Measurements from ENCODE around the gene IFIH1.

The IFIH1 gene

DNA sequence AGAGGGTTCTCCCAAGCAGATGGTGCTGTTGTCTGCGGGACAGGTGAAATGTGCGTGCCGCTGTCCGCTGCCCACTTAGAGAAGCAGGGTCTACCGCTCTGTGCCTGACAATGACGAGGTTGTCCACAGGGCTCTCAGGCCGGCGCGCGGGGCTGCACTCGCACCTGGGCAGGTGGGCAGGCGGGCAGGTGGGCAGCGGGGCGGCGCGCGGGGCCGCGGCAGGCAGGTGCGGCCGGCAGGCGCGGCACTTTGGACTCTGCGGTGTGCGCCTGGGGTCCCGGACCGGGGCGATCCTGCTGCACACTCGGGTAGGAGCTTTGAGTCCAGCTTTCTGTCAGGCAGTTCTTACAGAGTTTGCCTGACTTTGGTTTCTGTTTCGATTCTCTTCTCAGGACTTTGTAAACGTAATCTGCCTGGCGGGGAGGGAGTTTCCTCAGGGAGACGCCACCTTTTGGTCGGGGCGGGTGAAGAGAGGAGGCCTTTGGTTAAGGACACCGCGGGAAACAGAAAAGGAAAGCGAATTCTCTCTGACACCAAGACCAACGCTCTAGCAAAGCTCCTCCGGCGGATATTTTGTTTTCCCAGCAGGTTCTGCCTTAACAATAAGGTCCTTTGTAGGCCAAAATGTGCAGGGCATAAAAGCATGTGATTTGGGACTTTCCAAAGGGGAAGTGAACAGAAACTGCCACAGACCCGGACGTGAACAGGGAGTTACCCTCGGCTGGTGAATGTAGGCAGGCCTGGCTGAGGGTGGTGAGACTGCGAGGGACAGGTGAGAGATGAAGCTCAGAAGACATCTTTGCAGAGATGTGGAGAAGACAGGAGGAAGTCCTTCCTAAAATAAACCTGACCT lies at the start of gene IFIH1:
IFIH1 (minus strand) TSS at position 357 of the 853 bp plus-strand sequence. CDS start 377 bp downstream, outside the sequence.
- peak within 1 kb of the TSS; percentile 75 for H3K4me3 ChIP-seq (ENCODE audit: low read depth, low read length)
- H3K36me3 ChIP-seq (ENCODE audit: control insufficient read depth, insufficient read depth, low read length), result no peaks in the 10 kb centered on the region
- peak within 1 kb of the TSS; percentile 26 for H3K9ac ChIP-seq (ENCODE audit: low read depth, low read length)
- H3K27me3 ChIP-seq (ENCODE audit: control insufficient read depth, insufficient read depth, low read length), result peaks cover 26% of the 10 kb centered on the region
- no peak within 1 kb of the TSS for H3K27ac ChIP-seq (ENCODE audit: low read depth, low read length)
- H3K4me1 ChIP-seq (ENCODE audit: control insufficient read depth, insufficient read depth, low read length), result peaks cover 26% of the 10 kb centered on the region
- H3K9me3 ChIP-seq (ENCODE audit: control insufficient read depth, insufficient read depth, low read length), result no peaks in the 10 kb centered on the region

DNA sequence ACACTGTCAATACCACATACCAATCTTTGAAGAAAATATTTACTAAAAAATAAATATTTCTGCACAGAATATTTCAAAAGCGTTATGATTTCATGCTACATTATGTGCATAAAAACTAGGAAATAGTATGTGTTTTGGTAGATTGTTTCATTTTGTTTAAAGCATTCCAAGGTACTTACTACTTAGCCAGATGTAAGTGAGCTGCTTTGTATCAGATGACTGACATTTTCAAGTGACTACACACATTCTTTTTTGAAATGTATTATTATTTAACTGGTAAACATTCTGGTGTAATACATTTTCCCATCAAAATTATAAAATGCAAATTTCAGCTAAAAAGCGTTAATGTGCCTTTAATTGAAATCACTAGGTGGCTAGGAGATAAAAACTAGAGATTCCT lies 46.9 kb upstream of the IFIH1 start:
- no peaks in the 10 kb centered on the region for H3K36me3 ChIP-seq (ENCODE audit: control insufficient read depth, insufficient read depth, low read length)
- H3K9ac ChIP-seq (ENCODE audit: low read depth, low read length), result no peak overlapping the region
- H3K9me3 ChIP-seq (ENCODE audit: control insufficient read depth, insufficient read depth, low read length), result no peaks in the 10 kb centered on the region
- H3K27ac ChIP-seq (ENCODE audit: low read depth, low read length), result no peak overlapping the region
- no peaks in the 10 kb centered on the region for H3K27me3 ChIP-seq (ENCODE audit: control insufficient read depth, insufficient read depth, low read length)
- H3K4me3 ChIP-seq (ENCODE audit: low read depth, low read length), result no peak overlapping the region
- H3K4me1 ChIP-seq (ENCODE audit: control insufficient read depth, insufficient read depth, low read length), result no peaks in the 10 kb centered on the region

DNA sequence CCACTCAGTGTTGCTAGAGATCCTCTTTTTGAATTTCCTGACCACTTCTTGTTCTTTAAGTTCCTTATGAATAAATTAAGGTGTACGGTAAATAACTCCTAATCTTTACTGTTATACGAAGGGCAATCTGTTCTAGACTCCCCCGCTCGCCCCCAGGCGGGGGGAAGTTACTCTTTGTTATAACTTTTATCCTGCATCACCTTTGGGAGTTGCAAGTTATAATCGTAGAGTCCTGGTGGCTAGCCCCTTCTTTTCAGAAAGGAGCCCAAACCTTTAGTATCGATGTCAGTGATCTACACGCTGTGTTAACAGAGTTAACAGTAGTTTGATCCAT lies 26.1 kb upstream of the IFIH1 start:
- Histone ChIP-seq H3K9ac (ENCODE audit: low read depth, low read length) (peak overlapping the region; percentile 72), H3K4me3 (ENCODE audit: low read depth, low read length) (peak overlapping the region; percentile 92), H3K36me3 (ENCODE audit: control insufficient read depth, insufficient read depth, low read length) (peaks cover 4% of the 10 kb centered on the region; the same call in 1 of the 2 replicates), H3K4me1 (ENCODE audit: control insufficient read depth, insufficient read depth, low read length) (peaks cover 7% of the 10 kb centered on the region; the same call in 1 of the 2 replicates), H3K27me3 (ENCODE audit: control insufficient read depth, insufficient read depth, low read length) (peaks cover 13% of the 10 kb centered on the region), H3K27ac (ENCODE audit: low read depth, low read length) (peak overlapping the region; percentile 75), H3K9me3 (ENCODE audit: control insufficient read depth, insufficient read depth, low read length) (no peaks in the 10 kb centered on the region)

- Histone ChIP-seq H3K9ac (ENCODE audit: low read depth, low read length) (peak within 1 kb of the TSS; percentile 72), H3K4me1 (ENCODE audit: control insufficient read depth, insufficient read depth, low read length) (peaks cover 7% of the 10 kb centered on the region; the same call in 1 of the 2 replicates), H3K36me3 (ENCODE audit: control insufficient read depth, insufficient read depth, low read length) (peaks cover 4% of the 10 kb centered on the region; the same call in 1 of the 2 replicates), H3K27me3 (ENCODE audit: control insufficient read depth, insufficient read depth, low read length) (peaks cover 13% of the 10 kb centered on the region), H3K27ac (ENCODE audit: low read depth, low read length) (peak within 1 kb of the TSS; percentile 75), H3K4me3 (ENCODE audit: low read depth, low read length) (peak within 1 kb of the TSS; percentile 92), H3K9me3 (ENCODE audit: control insufficient read depth, insufficient read depth, low read length) (no peaks in the 10 kb centered on the region)
Measured at GRCh38 chr2:162343824-162344616, 25.5 kb upstream of the IFIH1 start, which contains the start of gene GCA. TSS of gene GCA (plus strand) at chr2:162344132. CDS start at chr2:162344249, 117 bp downstream.

- Histone ChIP-seq H3K27ac (ENCODE audit: low read depth, low read length) (no peak overlapping the region), H3K27me3 (ENCODE audit: control insufficient read depth, insufficient read depth, low read length) (peaks cover 13% of the 10 kb centered on the region), H3K36me3 (ENCODE audit: control insufficient read depth, insufficient read depth, low read length) (peaks cover 4% of the 10 kb centered on the region; the same call in 1 of the 2 replicates), H3K9me3 (ENCODE audit: control insufficient read depth, insufficient read depth, low read length) (no peaks in the 10 kb centered on the region), H3K4me1 (ENCODE audit: control insufficient read depth, insufficient read depth, low read length) (peaks cover 7% of the 10 kb centered on the region; the same call in 1 of the 2 replicates), H3K4me3 (ENCODE audit: low read depth, low read length) (peak overlapping the region; percentile 92), H3K9ac (ENCODE audit: low read depth, low read length) (no peak overlapping the region)
Measured at GRCh38 chr2:162343492-162343823, 25.0 kb upstream of the IFIH1 start.

- Histone ChIP-seq H3K9me3 (ENCODE audit: control insufficient read depth, insufficient read depth, low read length) (no peaks in the 10 kb centered on the region), H3K36me3 (ENCODE audit: control insufficient read depth, insufficient read depth, low read length) (peaks cover 1% of the 10 kb centered on the region; the same call in 1 of the 2 replicates), H3K27me3 (ENCODE audit: control insufficient read depth, insufficient read depth, low read length) (peaks cover 13% of the 10 kb centered on the region), H3K4me3 (ENCODE audit: low read depth, low read length) (no peak overlapping the region), H3K4me1 (ENCODE audit: control insufficient read depth, insufficient read depth, low read length) (peaks cover 7% of the 10 kb centered on the region; the same call in 1 of the 2 replicates), H3K27ac (ENCODE audit: low read depth, low read length) (no peak overlapping the region), H3K9ac (ENCODE audit: low read depth, low read length) (no peak overlapping the region)
Measured at GRCh38 chr2:162342841-162343240, 24.4 kb upstream of the IFIH1 start.

GRCh38 chr2:162342321-162342720 lies 23.8 kb upstream of the IFIH1 start:
- Histone ChIP-seq H3K27ac (ENCODE audit: low read depth, low read length) (no peak overlapping the region), H3K4me3 (ENCODE audit: low read depth, low read length) (no peak overlapping the region), H3K9ac (ENCODE audit: low read depth, low read length) (no peak overlapping the region), H3K4me1 (ENCODE audit: control insufficient read depth, insufficient read depth, low read length) (peaks cover 7% of the 10 kb centered on the region; the same call in 1 of the 2 replicates), H3K9me3 (ENCODE audit: control insufficient read depth, insufficient read depth, low read length) (no peaks in the 10 kb centered on the region), H3K36me3 (ENCODE audit: control insufficient read depth, insufficient read depth, low read length) (no peaks in the 10 kb centered on the region), H3K27me3 (ENCODE audit: control insufficient read depth, insufficient read depth, low read length) (peaks cover 13% of the 10 kb centered on the region)

DNA sequence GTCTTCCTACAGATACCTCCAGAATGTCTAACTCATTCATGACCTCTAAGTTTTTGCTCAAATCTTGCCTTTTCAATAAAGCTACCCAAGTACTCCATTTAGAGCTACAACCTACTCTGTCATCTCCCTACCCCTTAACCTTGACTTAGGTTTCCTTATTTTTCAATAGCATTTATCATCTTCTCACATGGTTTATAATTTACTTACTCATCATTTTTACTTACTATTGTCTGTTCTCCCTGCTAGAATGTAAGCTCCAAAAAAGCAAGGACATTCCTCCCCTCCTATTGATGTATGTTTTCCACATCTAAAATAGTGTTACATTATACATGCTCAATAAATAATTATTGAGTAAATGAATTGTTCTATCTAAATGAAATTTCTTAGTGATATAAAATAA lies 22.3 kb upstream of the IFIH1 start:
- Histone ChIP-seq H3K4me1 (ENCODE audit: control insufficient read depth, insufficient read depth, low read length) (peaks cover 7% of the 10 kb centered on the region; the same call in 1 of the 2 replicates), H3K4me3 (ENCODE audit: low read depth, low read length) (no peak overlapping the region), H3K27me3 (ENCODE audit: control insufficient read depth, insufficient read depth, low read length) (peaks cover 13% of the 10 kb centered on the region), H3K36me3 (ENCODE audit: control insufficient read depth, insufficient read depth, low read length) (no peaks in the 10 kb centered on the region), H3K9me3 (ENCODE audit: control insufficient read depth, insufficient read depth, low read length) (no peaks in the 10 kb centered on the region), H3K9ac (ENCODE audit: low read depth, low read length) (no peak overlapping the region), H3K27ac (ENCODE audit: low read depth, low read length) (no peak overlapping the region)

GRCh38 chr2:162337868-162338267 lies 19.4 kb upstream of the IFIH1 start:
- H3K27ac ChIP-seq (ENCODE audit: low read depth, low read length), result no peak overlapping the region
- peaks cover 4% of the 10 kb centered on the region; the same call in 1 of the 2 replicates for H3K9me3 ChIP-seq (ENCODE audit: control insufficient read depth, insufficient read depth, low read length)
- peaks cover 7% of the 10 kb centered on the region for H3K27me3 ChIP-seq (ENCODE audit: control insufficient read depth, insufficient read depth, low read length)
- H3K36me3 ChIP-seq (ENCODE audit: control insufficient read depth, insufficient read depth, low read length), result no peaks in the 10 kb centered on the region
- no peaks in the 10 kb centered on the region for H3K4me1 ChIP-seq (ENCODE audit: control insufficient read depth, insufficient read depth, low read length)
- no peak overlapping the region for H3K4me3 ChIP-seq (ENCODE audit: low read depth, low read length)
- H3K9ac ChIP-seq (ENCODE audit: low read depth, low read length), result no peak overlapping the region

DNA sequence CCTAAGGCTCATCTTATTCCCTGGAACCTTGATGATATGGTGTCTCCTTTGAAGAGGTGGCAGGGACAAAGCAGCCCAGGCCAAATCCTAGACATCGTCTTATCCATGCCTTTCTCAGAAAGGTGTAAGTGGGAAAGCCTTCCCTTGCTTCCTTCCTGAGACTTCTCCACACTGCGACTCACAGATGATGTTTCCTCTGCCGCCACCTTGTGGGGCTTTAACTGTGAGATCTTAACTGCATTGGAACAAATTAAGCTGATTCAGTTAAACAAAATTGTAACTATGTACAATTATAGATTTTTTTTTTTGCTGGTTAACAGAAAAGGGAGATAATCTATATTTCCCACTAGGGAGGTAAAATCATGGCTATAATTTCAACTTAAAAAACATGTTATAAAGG lies 15.5 kb upstream of the IFIH1 start:
- H3K4me3 ChIP-seq (ENCODE audit: low read depth, low read length), result no peak overlapping the region
- H3K9ac ChIP-seq (ENCODE audit: low read depth, low read length), result no peak overlapping the region
- H3K36me3 ChIP-seq (ENCODE audit: control insufficient read depth, insufficient read depth, low read length), result no peaks in the 10 kb centered on the region
- H3K4me1 ChIP-seq (ENCODE audit: control insufficient read depth, insufficient read depth, low read length), result no peaks in the 10 kb centered on the region
- H3K27ac ChIP-seq (ENCODE audit: low read depth, low read length), result no peak overlapping the region
- H3K27me3 ChIP-seq (ENCODE audit: control insufficient read depth, insufficient read depth, low read length), result no peaks in the 10 kb centered on the region
- H3K9me3 ChIP-seq (ENCODE audit: control insufficient read depth, insufficient read depth, low read length), result peaks cover 4% of the 10 kb centered on the region; the same call in 1 of the 2 replicates

Data from HUES48 (cell line).